NCI-H526 treated with DMSO at 0.1 percent for 48 hours (cell line): ENCODE data around the gene TMEM192.
A peak's percentile ranks its signal among the peaks of the same experiment; 100 is the strongest.
"Not testable (repeated sequence)": the region's sequence is repeated elsewhere in the genome, so short reads cannot be mapped to it uniquely, and the experiment has no call there.

Experiments
- DNase-seq: peaks from one replicate; lab custom pipeline; 2025; lab: John Stamatoyannopoulos, UW

Gene TMEM192

GRCh38 chr4:165112368-165113121 is at the start of gene TMEM192:
Gene TMEM192, minus strand, starts transcription at chr4:165112860. Its CDS starts 87 bp downstream, at chr4:165112773.
- DNase-seq, result peak; percentile 95

GRCh38 chr4:165158762-165159161 is 46.1 kb upstream of the TMEM192 start:
- DNase-seq, result no peak

- DNase-seq, result no peak
These were observed 44.2 kb upstream of the TMEM192 start for GRCh38 chr4:165156906-165157305.

GRCh38 chr4:165154482-165154881 is 41.8 kb upstream of the TMEM192 start:
- DNase-seq, result no peak

- no peak for DNase-seq
These were observed 39.9 kb upstream of the TMEM192 start for GRCh38 chr4:165152527-165152926.

- no peak for DNase-seq
These were observed 39.1 kb upstream of the TMEM192 start for GRCh38 chr4:165151734-165152133.

- no peak for DNase-seq
These were observed 37.9 kb upstream of the TMEM192 start for GRCh38 chr4:165150545-165150944.

GRCh38 chr4:165138843-165139242 is 26.2 kb upstream of the TMEM192 start:
- DNase-seq, result no peak

- DNase-seq, result no peak
These were observed 24.5 kb upstream of the TMEM192 start for GRCh38 chr4:165137205-165137604.

GRCh38 chr4:165136529-165136928 is 23.9 kb upstream of the TMEM192 start:
- no peak for DNase-seq

GRCh38 chr4:165133150-165133549 is 20.5 kb upstream of the TMEM192 start:
- DNase-seq, result no peak

GRCh38 chr4:165131247-165131832 is 18.7 kb upstream of the TMEM192 start:
- DNase-seq, result peak; percentile 31

GRCh38 chr4:165129924-165130323 is 17.3 kb upstream of the TMEM192 start:
- no peak for DNase-seq

- not testable (repeated sequence) for DNase-seq
These were observed 13.3 kb upstream of the TMEM192 start for GRCh38 chr4:165125869-165126499.

GRCh38 chr4:165124488-165124887 is 11.8 kb upstream of the TMEM192 start:
- no peak for DNase-seq

- no peak for DNase-seq
These were observed 5.7 kb upstream of the TMEM192 start for GRCh38 chr4:165118256-165118909.

- DNase-seq, result no peak
These were observed 2.6 kb upstream of the TMEM192 start for GRCh38 chr4:165115301-165115700.

GRCh38 chr4:165111906-165112367 is 723 bp downstream of the TMEM192 start:
- no peak for DNase-seq

GRCh38 chr4:165106518-165106917 is 6.1 kb downstream of the TMEM192 start:
- DNase-seq, result no peak

GRCh38 chr4:165101641-165102040 is 11.0 kb downstream of the TMEM192 start:
- no peak for DNase-seq

- no peak for DNase-seq
These were observed 15.9 kb downstream of the TMEM192 start for GRCh38 chr4:165096776-165097175.

GRCh38 chr4:165095291-165095690 is 17.4 kb downstream of the TMEM192 start:
- DNase-seq, result no peak

- DNase-seq, result no peak
These were observed 17.8 kb downstream of the TMEM192 start for GRCh38 chr4:165094873-165095272.
